Esophagus squamous epithelium (tissue), 4 donors: ENCODE measurements around the gene B3GNT3.

Experiments used
- POLR2A ChIP-seq, 4 donors: fragments of 450-650 bp; IDR thresholded peaks; one replicate each; pipeline ENCODE4 v1.6.1; 2017; ENCODE audit warnings: antibody characterized with exemption in 4 of 4, mild to moderate bottlenecking in 4 of 4, moderate library complexity in 3 of 4
- TF ChIP-seq, protein P1 (sequence below), 6 experiments: fragments of 450-650 bp in 4 of 6; fragments of 200-600 bp in 2 of 6; sonication (generic) in 2 of 6; IDR thresholded peaks; one replicate each; pipeline ENCODE4 v1.5.1; 2016 to 2019; ENCODE audit warnings: antibody characterized with exemption in 6 of 6, mild to moderate bottlenecking in 4 of 6, moderate library complexity in 4 of 6

DNA sequence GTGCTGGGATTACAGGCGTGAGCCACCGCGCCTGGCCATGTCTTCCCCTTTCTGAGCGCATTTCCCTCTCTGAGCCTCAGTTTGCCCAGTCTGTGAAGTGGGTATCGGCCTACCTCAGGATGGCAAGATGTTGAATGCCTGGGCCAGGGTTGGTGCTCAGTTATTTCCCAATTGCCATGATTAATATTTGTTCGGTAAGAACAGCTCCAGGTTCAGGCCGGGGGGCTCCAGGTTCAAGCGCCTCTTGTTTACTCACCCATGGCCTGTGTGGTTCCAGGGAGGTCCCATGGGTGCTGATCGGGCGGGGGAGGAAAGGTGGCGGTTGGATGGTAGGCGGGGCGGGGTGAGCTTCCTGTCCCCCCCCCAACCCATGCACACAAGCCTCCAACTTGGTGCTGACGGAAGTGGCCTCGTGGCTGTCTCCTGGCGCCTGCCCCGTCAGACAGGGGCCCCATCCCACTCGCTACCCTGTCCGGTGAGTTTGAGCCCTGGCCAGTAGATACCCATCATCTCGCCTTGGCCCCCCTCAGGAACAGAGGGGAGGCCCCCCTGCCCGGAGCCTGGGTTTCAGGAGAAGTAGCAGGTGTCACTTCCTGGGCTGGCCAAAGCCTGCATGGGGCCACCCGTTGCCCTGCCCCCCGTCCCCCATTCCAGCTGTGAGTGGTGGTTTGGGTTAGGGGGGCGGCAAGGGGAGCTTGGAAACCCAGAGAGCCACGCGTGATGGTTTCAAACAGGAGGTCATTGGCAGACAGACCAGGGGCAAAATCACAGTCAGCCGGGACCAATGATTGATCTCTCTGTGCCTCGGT, 43.6 kb upstream of the B3GNT3 start, which contains the start of gene FCHO1:
- TF ChIP-seq, protein P1, sequence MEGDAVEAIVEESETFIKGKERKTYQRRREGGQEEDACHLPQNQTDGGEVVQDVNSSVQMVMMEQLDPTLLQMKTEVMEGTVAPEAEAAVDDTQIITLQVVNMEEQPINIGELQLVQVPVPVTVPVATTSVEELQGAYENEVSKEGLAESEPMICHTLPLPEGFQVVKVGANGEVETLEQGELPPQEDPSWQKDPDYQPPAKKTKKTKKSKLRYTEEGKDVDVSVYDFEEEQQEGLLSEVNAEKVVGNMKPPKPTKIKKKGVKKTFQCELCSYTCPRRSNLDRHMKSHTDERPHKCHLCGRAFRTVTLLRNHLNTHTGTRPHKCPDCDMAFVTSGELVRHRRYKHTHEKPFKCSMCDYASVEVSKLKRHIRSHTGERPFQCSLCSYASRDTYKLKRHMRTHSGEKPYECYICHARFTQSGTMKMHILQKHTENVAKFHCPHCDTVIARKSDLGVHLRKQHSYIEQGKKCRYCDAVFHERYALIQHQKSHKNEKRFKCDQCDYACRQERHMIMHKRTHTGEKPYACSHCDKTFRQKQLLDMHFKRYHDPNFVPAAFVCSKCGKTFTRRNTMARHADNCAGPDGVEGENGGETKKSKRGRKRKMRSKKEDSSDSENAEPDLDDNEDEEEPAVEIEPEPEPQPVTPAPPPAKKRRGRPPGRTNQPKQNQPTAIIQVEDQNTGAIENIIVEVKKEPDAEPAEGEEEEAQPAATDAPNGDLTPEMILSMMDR (IDR thresholded peaks at IDR 0.05), result no peak
- peak in 1 of 4 donors; percentile 47 for TF ChIP-seq POLR2A (IDR thresholded peaks at IDR 0.05)
